Activated B cell treated with CpG ODN at 0.5 μM for 24 hours (primary cell): Measurements from ENCODE around the gene BRD4. TPM values are rescaled to one million over a fixed set of nuclear protein-coding genes. Genes with fewer than 3 reads are reported as not detected.

Experiments
- ATAC-seq: fragments of 200-7000 bp; cut with Tn5 transposase; one replicate; pipeline ENCODE4 v1.10.0; 2021; ENCODE audit warnings: low read depth, mild to moderate bottlenecking, moderate library complexity
- CTCF ChIA-PET: fragments of 350-600 bp; sonication (Branson Sonifier 250); formaldehyde crosslinking; loops from one replicate; lab custom pipeline; 2021; ENCODE audit warnings: antibody characterized with exemption; lab: Charles Lee
- POLR2A ChIA-PET: fragments of 350-600 bp; sonication (Branson Sonifier 250); formaldehyde crosslinking; loops from one replicate; lab custom pipeline; 2021; ENCODE audit warnings: antibody characterized with exemption; lab: Charles Lee
- DNase-seq: peaks from one replicate; pipeline ENCODE4 v3.0.0; 2022
- H3K27ac Mint-ChIP-seq: one replicate; pipeline ENCODE4 v1.8.0; 2020; ENCODE audit warnings: mixed read lengths
- H3K27me3 Mint-ChIP-seq: one replicate; pipeline ENCODE4 v1.8.0; 2021; ENCODE audit warnings: mixed read lengths
- H3K36me3 Mint-ChIP-seq: one replicate; pipeline ENCODE4 v1.8.0; 2021; ENCODE audit warnings: low read depth, mixed read lengths
- H3K4me1 Mint-ChIP-seq: one replicate; pipeline ENCODE4 v1.8.0; 2021; ENCODE audit warnings: mixed read lengths
- H3K4me3 Mint-ChIP-seq: one replicate; pipeline ENCODE4 v1.8.0; 2020; ENCODE audit warnings: mild to moderate bottlenecking, mixed read lengths
- H3K9me3 Mint-ChIP-seq: one replicate; pipeline ENCODE4 v1.8.0; 2020; ENCODE audit warnings: mixed read lengths
- CTCF ChIP-seq: fragments of 200-600 bp; IDR thresholded peaks from one replicate; pipeline ENCODE4 v1.8.0; 2022; ENCODE audit warnings: antibody characterized with exemption, mild to moderate bottlenecking
- intact Hi-C: fragments of 100-400 bp; cut with micrococcal nuclease; formaldehyde crosslinking; loops from one replicate; pipeline ENCODE4 v1.15.1; 2024
- total RNA-seq: library from RNA; stranded (reverse); gene quantifications from 2 replicates; pipeline ENCODE4 v1.2.3, GENCODE V29; 2022

The BRD4 gene
- total RNA-seq, 1 donor from 2014 or later: 164 TPM

- Mint-ChIP-seq H3K27me3 (peaks cover 3% of the 10 kb centered on the region), H3K4me3 (no peak overlapping the region), H3K36me3 (no peaks in the 10 kb centered on the region), H3K4me1 (no peaks in the 10 kb centered on the region), H3K27ac (no peak overlapping the region), H3K9me3 (no peaks in the 10 kb centered on the region)
- no peak for DNase-seq
- POLR2A ChIA-PET: no interaction called here
- ATAC-seq: no peak
- TF ChIP-seq CTCF: no peak
- CTCF ChIA-PET: no interaction called here
- intact Hi-C loops: no loop called here
Measured at GRCh38 chr19:15212711-15213110, 119.6 kb downstream of the BRD4 start.

- H3K9me3 Mint-ChIP-seq: no peaks in the 10 kb centered on the region
- no peak overlapping the region for H3K4me3 Mint-ChIP-seq
- ChIA-PET POLR2A (interaction anchor here (0.6 to 0.7 kb wide), 2 partner anchors 8 to 78 kb away, joined by 4 to 6 read pairs; no protein-coding TSS in a partner anchor), CTCF (no interaction called here)
- no peak overlapping the region for H3K27ac Mint-ChIP-seq
- H3K36me3 Mint-ChIP-seq: no peaks in the 10 kb centered on the region
- no peak for TF ChIP-seq CTCF
- no peak for DNase-seq
- no peaks in the 10 kb centered on the region for H3K4me1 Mint-ChIP-seq
- intact Hi-C loops: no loop called here
- H3K27me3 Mint-ChIP-seq: peaks cover 10% of the 10 kb centered on the region
- ATAC-seq: no peak
Measured at GRCh38 chr19:15210323-15210781, 122.0 kb downstream of the BRD4 start.

- ChIA-PET POLR2A (interaction anchor here (0.6 kb wide), 1 partner anchor 9 kb away, joined by 4 read pairs; no protein-coding TSS in a partner anchor), CTCF (no interaction called here)
- TF ChIP-seq CTCF: no peak
- peaks cover 22% of the 10 kb centered on the region for H3K4me1 Mint-ChIP-seq
- H3K36me3 Mint-ChIP-seq: no peaks in the 10 kb centered on the region
- peaks cover 44% of the 10 kb centered on the region for H3K27me3 Mint-ChIP-seq
- no peaks in the 10 kb centered on the region for H3K9me3 Mint-ChIP-seq
- no peak overlapping the region for H3K27ac Mint-ChIP-seq
- intact Hi-C loops: no loop called here
- peak overlapping the region; percentile 63 for H3K4me3 Mint-ChIP-seq
- DNase-seq: no peak
- ATAC-seq: no peak
Measured at GRCh38 chr19:15201374-15202023, 130.8 kb downstream of the BRD4 start.

GRCh38 chr19:15200553-15201364 is 131.6 kb downstream of the BRD4 start, which contains the start of gene NOTCH3:
Gene NOTCH3 (minus strand): TSS chr19:15200995. CDS start chr19:15200905, 90 bp downstream.
- Mint-ChIP-seq H3K4me1 (peaks cover 26% of the 10 kb centered on the region), H3K27ac (no peak within 1 kb of the TSS), H3K9me3 (no peaks in the 10 kb centered on the region), H3K36me3 (no peaks in the 10 kb centered on the region), H3K4me3 (peak within 1 kb of the TSS; percentile 63), H3K27me3 (peaks cover 43% of the 10 kb centered on the region)
- no peak for TF ChIP-seq CTCF
- POLR2A ChIA-PET: no interaction called here
- intact Hi-C loops: no loop called here
- no peak for DNase-seq
- CTCF ChIA-PET: no interaction called here
- ATAC-seq: no peak
